ENCODE measurements around the gene CENPO. TPM values are rescaled to one million over a fixed set of nuclear protein-coding genes. Genes with fewer than 3 reads are reported as not detected.

The CENPO gene
- total RNA-seq, 1 experiment from 2014 or later: 39.3 TPM

GRCh38 chr2:24747299-24747698 is 45.9 kb upstream of the CENPO start:
- H3K9me3 ChIP-seq (ENCODE audit: control insufficient read depth, insufficient read depth, low read depth, low read length): no peaks in the 10 kb centered on the region
- TF ChIP-seq TCF7L2 (IDR thresholded peaks at IDR 0.05; ENCODE audit: low read depth, low read length) (no peak), POLR2AphosphoS5 (IDR thresholded peaks at IDR 0.05; ENCODE audit: low read depth, low read length) (no peak), CTCF (IDR thresholded peaks at IDR 0.05) (no peak), REST (IDR thresholded peaks at IDR 0.05; ENCODE audit: insufficient read depth in 1 of 2, low read depth in 2 of 2, low read length in 1 of 2) (no peak), SIN3A (IDR thresholded peaks at IDR 0.05; ENCODE audit: borderline replicate concordance, insufficient read depth, low read depth, low read length) (no peak)
- no peak overlapping the region for H3K4me3 ChIP-seq (ENCODE audit: low read depth in 2 of 2, low read length in 2 of 2)
- POLR2A ChIA-PET: interaction anchor here (0.6 kb wide), 1 partner anchor 44 kb away, joined by 4 read pairs; no protein-coding TSS in a partner anchor
- no peak overlapping the region for H3K27ac ChIP-seq (ENCODE audit: low read length)
- DNase-seq (ENCODE audit: low read depth, low spot score) (no peak), ATAC-seq (no peak)
- in situ Hi-C loops (cut with HindIII; ENCODE audit: low pct_unique_long_range_greater_than_20kb, low sequenced_read_pairs) (no loop called here), intact Hi-C loops (cut with micrococcal nuclease; ENCODE audit: unreplicated experiment) (no loop called here)
- no peaks in the 10 kb centered on the region for H3K4me1 ChIP-seq (ENCODE audit: control insufficient read depth, insufficient read depth, low read length)
- no peaks in the 10 kb centered on the region for H3K27me3 ChIP-seq (ENCODE audit: control insufficient read depth, insufficient read depth, low read length)
- BruUV-seq (replicated peaks): no TSS peak
- no peaks in the 10 kb centered on the region for H3K36me3 ChIP-seq (ENCODE audit: control insufficient read depth, insufficient read depth, low read length)
- CTCF ChIA-PET: no interaction called here

GRCh38 chr2:24749069-24749691 is 44.0 kb upstream of the CENPO start:
- no peaks in the 10 kb centered on the region for H3K36me3 ChIP-seq (ENCODE audit: control insufficient read depth, insufficient read depth, low read length)
- TF ChIP-seq CTCF (IDR thresholded peaks at IDR 0.05): no peak
- TF ChIP-seq SIN3A (IDR thresholded peaks at IDR 0.05; ENCODE audit: borderline replicate concordance, insufficient read depth, low read depth, low read length): no peak
- TF ChIP-seq TCF7L2 (IDR thresholded peaks at IDR 0.05; ENCODE audit: low read depth, low read length): no peak
- TF ChIP-seq POLR2AphosphoS5 (IDR thresholded peaks at IDR 0.05; ENCODE audit: low read depth, low read length): no peak
- TF ChIP-seq REST (IDR thresholded peaks at IDR 0.05; ENCODE audit: insufficient read depth in 1 of 2, low read depth in 2 of 2, low read length in 1 of 2): no peak
- no peak overlapping the region for H3K4me3 ChIP-seq (ENCODE audit: low read depth in 2 of 2, low read length in 2 of 2)
- intact Hi-C loops (cut with micrococcal nuclease; ENCODE audit: unreplicated experiment): no loop called here
- DNase-seq (ENCODE audit: low read depth, low spot score): no peak
- no TSS peak for BruUV-seq (replicated peaks)
- no peaks in the 10 kb centered on the region for H3K4me1 ChIP-seq (ENCODE audit: control insufficient read depth, insufficient read depth, low read length)
- ChIA-PET POLR2A (no interaction called here), CTCF (no interaction called here)
- H3K27ac ChIP-seq (ENCODE audit: low read length): no peak overlapping the region
- in situ Hi-C loops (cut with HindIII; ENCODE audit: low pct_unique_long_range_greater_than_20kb, low sequenced_read_pairs): no loop called here
- H3K27me3 ChIP-seq (ENCODE audit: control insufficient read depth, insufficient read depth, low read length): no peaks in the 10 kb centered on the region
- no peak for ATAC-seq
- H3K9me3 ChIP-seq (ENCODE audit: control insufficient read depth, insufficient read depth, low read depth, low read length): no peaks in the 10 kb centered on the region
